Measurements from ENCODE around the gene ZBBX. TPM values are rescaled to one million over a fixed set of nuclear protein-coding genes. Genes with fewer than 3 reads are reported as not detected.

ZBBX gene
- total RNA-seq, 1 donor from 2014 or later, result 0.07 TPM

Other genes starting within 250 kb of the ZBBX start
- not detected in 2 replicates for gene SERPINI2, start 93.7 kb upstream of the ZBBX start, total RNA-seq